Measurements from ENCODE around the gene MED26.

MED26 gene

DNA sequence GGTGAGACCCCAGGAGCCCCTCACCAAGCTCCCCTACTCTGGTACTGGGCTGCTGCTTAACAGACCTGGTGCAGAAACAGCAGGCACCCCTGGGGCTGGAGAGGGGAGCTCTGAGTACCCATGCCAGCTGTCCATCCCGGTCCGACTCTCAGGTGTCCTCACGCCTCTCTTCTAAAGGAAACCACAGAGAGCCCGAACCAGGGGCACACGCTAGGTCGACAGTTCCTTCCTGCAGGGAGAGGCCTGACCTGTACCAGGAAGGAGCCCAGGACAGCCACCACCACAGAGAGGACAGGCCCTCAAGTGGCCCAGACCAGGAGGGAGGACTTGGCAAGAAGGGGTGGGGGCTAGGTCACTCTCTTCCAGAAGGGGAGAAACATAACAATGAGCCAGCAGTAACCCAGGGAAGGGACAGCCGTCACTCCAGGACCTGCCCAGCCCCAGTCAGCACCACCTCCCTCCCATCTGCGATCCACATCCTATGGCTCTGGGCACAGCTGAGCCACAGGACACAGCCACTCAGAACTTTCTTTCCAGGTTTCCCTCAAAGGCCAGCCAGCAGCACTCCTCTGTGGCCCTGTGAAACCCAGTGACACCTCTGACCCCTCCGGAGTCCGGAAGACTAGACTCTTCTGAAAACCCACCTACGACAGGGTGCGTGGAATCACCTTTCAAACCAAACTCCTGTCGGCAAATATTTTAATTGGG, 42.8 kb downstream of the MED26 start:
- TF ChIP-seq, protein P1, sequence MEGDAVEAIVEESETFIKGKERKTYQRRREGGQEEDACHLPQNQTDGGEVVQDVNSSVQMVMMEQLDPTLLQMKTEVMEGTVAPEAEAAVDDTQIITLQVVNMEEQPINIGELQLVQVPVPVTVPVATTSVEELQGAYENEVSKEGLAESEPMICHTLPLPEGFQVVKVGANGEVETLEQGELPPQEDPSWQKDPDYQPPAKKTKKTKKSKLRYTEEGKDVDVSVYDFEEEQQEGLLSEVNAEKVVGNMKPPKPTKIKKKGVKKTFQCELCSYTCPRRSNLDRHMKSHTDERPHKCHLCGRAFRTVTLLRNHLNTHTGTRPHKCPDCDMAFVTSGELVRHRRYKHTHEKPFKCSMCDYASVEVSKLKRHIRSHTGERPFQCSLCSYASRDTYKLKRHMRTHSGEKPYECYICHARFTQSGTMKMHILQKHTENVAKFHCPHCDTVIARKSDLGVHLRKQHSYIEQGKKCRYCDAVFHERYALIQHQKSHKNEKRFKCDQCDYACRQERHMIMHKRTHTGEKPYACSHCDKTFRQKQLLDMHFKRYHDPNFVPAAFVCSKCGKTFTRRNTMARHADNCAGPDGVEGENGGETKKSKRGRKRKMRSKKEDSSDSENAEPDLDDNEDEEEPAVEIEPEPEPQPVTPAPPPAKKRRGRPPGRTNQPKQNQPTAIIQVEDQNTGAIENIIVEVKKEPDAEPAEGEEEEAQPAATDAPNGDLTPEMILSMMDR (IDR thresholded peaks at IDR 0.05; ENCODE audit: low read depth, low read length), result no peak
- H3K4me3 ChIP-seq (ENCODE audit: low read depth, low read length), result no peak overlapping the region

DNA sequence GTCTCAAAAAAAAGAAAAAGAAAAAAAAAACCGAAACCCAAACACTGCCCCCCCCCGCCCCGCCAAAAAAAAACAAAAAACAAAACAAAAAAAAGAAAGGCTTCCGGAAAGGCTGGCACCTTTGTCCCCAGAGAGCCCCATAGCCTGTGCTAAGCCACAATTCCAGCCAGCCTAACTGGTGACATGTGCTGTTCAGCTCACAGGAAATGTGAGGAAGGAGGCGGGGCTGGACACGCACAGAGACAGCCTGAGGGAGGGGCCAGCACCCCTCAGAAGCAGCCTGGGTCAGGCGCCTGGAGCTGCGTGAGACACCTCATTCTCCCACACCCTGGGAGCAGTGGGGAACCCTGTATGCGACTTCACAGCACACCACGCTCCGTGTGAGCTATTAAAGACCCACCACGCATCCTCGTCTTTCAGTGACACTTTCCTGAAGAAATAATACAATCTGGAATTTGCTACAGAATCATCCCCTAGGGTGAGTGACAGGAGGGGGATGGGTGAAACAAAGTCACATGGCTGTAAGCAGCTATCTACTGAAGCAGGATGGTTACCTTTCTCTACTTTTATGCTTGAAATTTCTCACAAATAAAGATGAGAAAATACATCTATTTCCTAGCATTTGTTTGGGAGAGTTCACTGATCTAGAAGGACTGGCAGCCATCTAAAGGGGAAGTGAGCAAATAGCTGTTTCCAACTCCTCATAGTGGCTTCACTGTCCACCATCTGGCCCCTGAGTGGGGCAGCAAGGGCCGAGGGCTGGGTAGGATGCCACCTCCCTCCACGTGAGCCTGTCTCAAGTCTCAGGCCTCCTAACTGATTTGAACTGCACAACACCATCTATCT, 43.5 kb downstream of the MED26 start:
- H3K4me3 ChIP-seq (ENCODE audit: low read depth, low read length), result no peak overlapping the region

DNA sequence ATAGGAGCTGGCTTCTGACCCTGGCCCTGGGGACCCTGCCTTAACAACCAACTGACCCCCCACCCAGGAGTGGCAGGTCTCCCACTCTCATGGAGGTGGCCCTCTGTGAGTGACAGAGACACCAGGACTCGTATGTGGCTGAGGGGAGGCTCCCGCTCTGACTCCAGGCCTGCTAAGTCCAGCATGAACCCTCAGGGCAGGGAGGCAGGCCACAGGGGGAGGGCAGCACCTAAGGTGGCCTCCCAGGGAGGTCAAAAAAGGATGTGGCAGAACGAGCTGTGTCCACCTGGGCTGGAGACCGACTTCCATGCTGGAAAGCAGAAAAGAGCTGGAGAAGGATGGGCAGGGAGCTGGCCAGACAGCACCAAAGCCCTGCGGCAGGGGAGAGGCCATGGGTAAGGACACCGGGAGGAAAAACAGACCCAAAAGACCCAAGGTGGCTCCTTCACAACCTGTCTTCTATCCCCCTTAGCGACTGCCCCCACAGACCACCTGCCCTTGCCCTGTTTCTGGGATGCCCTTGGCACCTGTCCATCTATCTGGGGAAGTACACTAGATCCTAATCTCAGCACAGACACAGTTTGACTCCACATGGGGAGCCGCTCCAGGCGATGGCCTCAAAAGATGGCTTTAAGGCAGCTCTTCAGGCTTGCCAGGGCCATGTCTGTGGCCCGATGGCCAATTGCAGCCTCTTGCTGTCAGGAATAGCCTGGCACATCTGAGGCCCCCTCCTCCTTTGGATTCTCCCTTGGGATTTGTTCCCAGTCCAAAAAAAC, 45.3 kb downstream of the MED26 start:
- H3K4me3 ChIP-seq (ENCODE audit: low read depth, low read length), result no peak overlapping the region
- TF ChIP-seq, protein P1 (IDR thresholded peaks at IDR 0.05; ENCODE audit: low read depth, low read length), result no peak

More for the DNA sequence above, 43.5 kb downstream of the MED26 start:
- TF ChIP-seq, protein P1 (IDR thresholded peaks at IDR 0.05; ENCODE audit: low read depth, low read length), result no peak

DNA sequence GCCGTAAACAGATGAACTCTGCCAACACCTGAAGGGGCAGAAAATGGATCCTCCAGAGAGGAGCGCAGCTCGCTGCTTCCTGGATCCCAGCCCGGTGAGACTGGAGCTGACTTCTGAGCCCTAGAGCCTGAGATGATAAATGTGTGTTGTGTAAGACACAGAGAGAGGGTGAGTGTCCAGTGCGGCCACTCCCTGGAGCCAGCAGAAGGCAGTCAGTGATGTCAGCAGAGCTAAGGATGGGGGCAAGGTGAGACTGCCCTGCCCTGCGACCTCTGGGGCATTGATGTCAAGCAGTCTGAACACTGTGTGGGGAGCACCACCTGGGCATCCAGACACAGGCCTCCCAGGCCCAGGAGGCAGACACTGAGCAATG, 46.0 kb downstream of the MED26 start:
- TF ChIP-seq, protein P1 (IDR thresholded peaks at IDR 0.05; ENCODE audit: low read depth, low read length), result no peak
- no peak overlapping the region for H3K4me3 ChIP-seq (ENCODE audit: low read depth, low read length)

DNA sequence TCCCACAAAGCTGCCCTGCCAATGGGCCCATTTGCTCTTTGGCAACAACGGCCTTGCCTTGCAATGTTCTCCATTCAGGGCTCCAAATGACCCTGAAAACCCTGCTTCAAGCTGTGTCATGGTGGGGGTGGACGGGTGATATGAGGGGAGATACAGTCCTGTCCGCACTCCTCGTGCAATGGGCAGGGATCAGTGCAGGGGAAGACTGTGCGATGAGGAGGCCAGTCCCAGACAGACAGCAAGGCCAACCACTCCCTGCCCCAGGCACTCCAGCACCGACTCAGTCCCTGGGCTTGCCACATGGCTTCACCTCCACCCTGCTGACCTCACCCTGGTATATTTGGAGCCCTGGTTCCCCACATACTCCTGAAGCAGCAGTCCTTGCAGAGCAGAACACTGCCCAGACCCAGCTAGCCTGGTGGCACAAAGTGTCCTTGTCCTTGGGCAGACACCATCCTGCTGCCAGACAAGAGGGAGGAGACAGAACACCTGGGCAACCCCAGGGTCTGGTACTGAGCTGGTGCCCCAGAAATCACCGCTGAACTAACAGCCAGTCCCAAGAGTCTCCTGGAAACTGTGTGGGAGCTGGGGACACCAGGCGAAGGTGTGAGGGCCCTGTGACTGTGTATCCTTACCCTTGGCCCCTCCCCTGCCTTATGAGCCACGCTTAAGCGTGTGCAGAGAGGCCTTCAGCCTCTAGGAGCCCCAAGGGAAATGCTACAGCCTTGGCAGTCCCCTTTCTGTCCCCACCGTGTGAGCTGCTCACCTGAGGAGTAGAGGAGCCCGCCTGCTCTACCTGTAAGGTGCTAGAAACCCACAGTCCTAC, 46.6 kb downstream of the MED26 start:
- TF ChIP-seq, protein P1 (IDR thresholded peaks at IDR 0.05; ENCODE audit: low read depth, low read length), result no peak
- H3K4me3 ChIP-seq (ENCODE audit: low read depth, low read length), result no peak overlapping the region

DNA sequence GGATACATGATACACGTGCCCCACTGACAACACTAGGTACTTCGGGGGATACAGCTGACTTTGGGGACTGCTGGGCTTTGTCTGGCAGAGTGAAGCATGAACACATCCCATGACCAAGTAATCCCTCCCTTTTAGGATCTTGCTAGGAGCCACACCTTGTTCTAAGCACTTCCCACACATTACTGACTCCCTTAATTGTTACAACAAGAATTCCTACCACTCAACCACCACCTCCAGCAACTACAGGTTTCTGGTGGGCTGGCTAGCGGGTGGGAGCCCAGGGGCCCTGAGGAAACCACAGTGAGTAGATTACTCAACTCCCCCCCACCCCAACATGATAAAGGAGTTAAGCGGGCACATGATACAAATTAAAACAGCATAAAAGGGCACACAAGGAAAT, 48.6 kb downstream of the MED26 start:
- H3K4me3 ChIP-seq (ENCODE audit: low read depth, low read length), result no peak overlapping the region
- TF ChIP-seq, protein P1 (IDR thresholded peaks at IDR 0.05; ENCODE audit: low read depth, low read length), result no peak
